Activated CD4-positive, alpha-beta T cell treated with anti-CD3 and anti-CD28 coated beads, Interleukin-2, amount 10 ng/mL, durations not matched to agents 7 days and 5 days (primary cell): ENCODE data around the gene COX4I2. TPM values are rescaled to one million over a fixed set of nuclear protein-coding genes. Genes with fewer than 3 reads are reported as not detected.

Experiments
- microRNA-seq: library from miRNA; unstranded; fragments of <30 nt; microRNA quantifications from one replicate; pipeline ENCODE4 v1.2.0, GENCODE V29; 2021; ENCODE audit warnings: borderline microRNAs expressed, borderline replicate concordance
- total RNA-seq, 2 experiments: library from RNA; stranded (reverse); gene quantifications; one replicate each; pipeline ENCODE4 v1.2.3, GENCODE V29; 2021

COX4I2 gene
- total RNA-seq, 2 experiments from 2014 or later: not detected

Small RNA genes within 50 kb of the gene (microRNA-seq; reads per million reads assigned to microRNA genes)
- not detected for gene MIR3193

Other genes with a start within 250 kb of the COX4I2 start
- gene DEFB119, start 247.3 kb upstream of the COX4I2 start, total RNA-seq: not detected
- gene DEFB121, start 231.7 kb upstream of the COX4I2 start, total RNA-seq: not detected
- not detected for gene DEFB123, start 197.3 kb upstream of the COX4I2 start, total RNA-seq
- gene DEFB124, start 162.8 kb upstream of the COX4I2 start, total RNA-seq: not detected
- not detected for gene REM1, start 162.6 kb upstream of the COX4I2 start, total RNA-seq
- gene HM13, start 123.5 kb upstream of the COX4I2 start, total RNA-seq: 100 to 1,000 TPM; 137 to 146 TPM
- gene ID1, start 32.6 kb upstream of the COX4I2 start, total RNA-seq: 1 to 10 TPM in 1 of 2 experiments, under 1 TPM in 1; 0.85 to 1.4 TPM
- 10 to 100 TPM; 57.1 to 58.8 TPM for gene BCL2L1, start 85.0 kb downstream of the COX4I2 start, total RNA-seq
- 100 to 1,000 TPM; 164 to 193 TPM for gene TPX2, start 101.4 kb downstream of the COX4I2 start, total RNA-seq
- gene MYLK2, start 181.4 kb downstream of the COX4I2 start, total RNA-seq: under 1 TPM; 0.52 to 0.87 TPM
- not detected for gene FOXS1, start 207.7 kb downstream of the COX4I2 start, total RNA-seq
- gene DUSP15, start 232.6 kb downstream of the COX4I2 start, total RNA-seq: not detected
- not detected for gene TTLL9, start 232.7 kb downstream of the COX4I2 start, total RNA-seq